Osteocyte (in vitro differentiated cells): ENCODE measurements around the gene MXD3. TPM values are rescaled to one million over a fixed set of nuclear protein-coding genes. Genes with fewer than 3 reads are reported as not detected.
A peak's percentile ranks its signal among the peaks of the same experiment; 100 is the strongest.

Experiments used
- DNase-seq: peaks from one replicate; pipeline ENCODE4 v3.0.0; 2021; ENCODE audit warnings: mixed read lengths; ENCODE audit not compliant: unreplicated experiment; ENCODE audit errors: extremely low spot score
- H3K27ac Mint-ChIP-seq: one replicate; pipeline ENCODE4 v1.8.0; 2021; ENCODE audit warnings: mild to moderate bottlenecking, mixed read lengths; ENCODE audit not compliant: unreplicated experiment
- H3K27me3 Mint-ChIP-seq: one replicate; pipeline ENCODE4 v1.8.0; 2021; ENCODE audit warnings: mixed read lengths; ENCODE audit not compliant: unreplicated experiment
- H3K36me3 Mint-ChIP-seq: one replicate; pipeline ENCODE4 v1.8.0; 2021; ENCODE audit warnings: mixed read lengths; ENCODE audit not compliant: unreplicated experiment
- H3K4me1 Mint-ChIP-seq: one replicate; pipeline ENCODE4 v1.8.0; 2021; ENCODE audit warnings: mixed read lengths; ENCODE audit not compliant: unreplicated experiment
- H3K4me3 Mint-ChIP-seq: one replicate; pipeline ENCODE4 v1.8.0; 2021; ENCODE audit warnings: mild to moderate bottlenecking, moderate library complexity, mixed read lengths; ENCODE audit not compliant: unreplicated experiment
- H3K9me3 Mint-ChIP-seq: one replicate; pipeline ENCODE4 v1.8.0; 2021; ENCODE audit warnings: mixed read lengths; ENCODE audit not compliant: unreplicated experiment
- total RNA-seq: library from RNA; stranded (reverse); gene quantifications from 2 replicates; pipeline ENCODE4 v1.2.1, GENCODE V29; 2021
- TF ChIP-seq, protein P1 (sequence below): fragments of 200-600 bp; sonication (generic); IDR thresholded peaks from 2 replicates; pipeline ENCODE4 v1.5.0; 2021; ENCODE audit warnings: antibody characterized with exemption, mild to moderate bottlenecking, moderate library complexity

The MXD3 gene
- total RNA-seq, 1 donor from 2014 or later = 11.1 TPM

DNA sequence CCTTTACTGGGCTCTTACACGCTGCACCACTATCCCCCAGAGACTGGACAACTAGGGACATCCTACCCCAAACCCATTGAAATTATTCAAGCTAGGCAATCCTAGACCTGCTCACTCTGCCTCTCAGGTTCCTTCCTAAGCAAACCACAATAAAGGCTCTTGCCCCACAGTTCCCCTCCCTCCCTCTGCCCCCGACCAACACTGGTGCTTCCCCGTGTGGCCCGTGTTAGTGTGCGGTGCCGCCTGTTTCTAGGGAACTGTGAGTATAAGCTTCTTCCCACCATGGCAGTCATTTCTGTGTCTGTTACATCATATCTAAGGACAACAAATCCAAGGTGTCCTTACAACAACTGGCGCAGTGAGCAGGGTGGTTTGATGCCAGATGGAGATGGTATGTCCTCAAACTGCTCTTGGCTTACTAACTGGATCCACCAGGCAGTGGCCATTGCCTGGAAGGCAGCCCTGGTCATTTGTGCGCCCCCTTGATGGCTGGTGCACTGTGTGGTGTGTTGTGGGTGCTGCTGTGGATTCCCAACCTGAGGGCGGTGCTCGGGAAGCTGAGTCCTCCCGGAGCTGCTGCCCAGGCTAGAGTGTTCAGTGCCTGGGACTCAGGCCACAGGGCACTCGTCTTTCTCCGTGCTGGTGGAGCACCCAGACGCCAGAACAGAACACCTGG, 8.4 kb upstream of the MXD3 start:
- DNase-seq = no peak
- peaks cover 6% of the 10 kb centered on the region for H3K4me1 Mint-ChIP-seq
- TF ChIP-seq, protein P1, sequence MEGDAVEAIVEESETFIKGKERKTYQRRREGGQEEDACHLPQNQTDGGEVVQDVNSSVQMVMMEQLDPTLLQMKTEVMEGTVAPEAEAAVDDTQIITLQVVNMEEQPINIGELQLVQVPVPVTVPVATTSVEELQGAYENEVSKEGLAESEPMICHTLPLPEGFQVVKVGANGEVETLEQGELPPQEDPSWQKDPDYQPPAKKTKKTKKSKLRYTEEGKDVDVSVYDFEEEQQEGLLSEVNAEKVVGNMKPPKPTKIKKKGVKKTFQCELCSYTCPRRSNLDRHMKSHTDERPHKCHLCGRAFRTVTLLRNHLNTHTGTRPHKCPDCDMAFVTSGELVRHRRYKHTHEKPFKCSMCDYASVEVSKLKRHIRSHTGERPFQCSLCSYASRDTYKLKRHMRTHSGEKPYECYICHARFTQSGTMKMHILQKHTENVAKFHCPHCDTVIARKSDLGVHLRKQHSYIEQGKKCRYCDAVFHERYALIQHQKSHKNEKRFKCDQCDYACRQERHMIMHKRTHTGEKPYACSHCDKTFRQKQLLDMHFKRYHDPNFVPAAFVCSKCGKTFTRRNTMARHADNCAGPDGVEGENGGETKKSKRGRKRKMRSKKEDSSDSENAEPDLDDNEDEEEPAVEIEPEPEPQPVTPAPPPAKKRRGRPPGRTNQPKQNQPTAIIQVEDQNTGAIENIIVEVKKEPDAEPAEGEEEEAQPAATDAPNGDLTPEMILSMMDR = no peak
- H3K4me3 Mint-ChIP-seq = no peak overlapping the region
- no peak overlapping the region for H3K27ac Mint-ChIP-seq
- H3K27me3 Mint-ChIP-seq = no peaks in the 10 kb centered on the region
- no peaks in the 10 kb centered on the region for H3K9me3 Mint-ChIP-seq
- peaks cover 13% of the 10 kb centered on the region for H3K36me3 Mint-ChIP-seq

DNA sequence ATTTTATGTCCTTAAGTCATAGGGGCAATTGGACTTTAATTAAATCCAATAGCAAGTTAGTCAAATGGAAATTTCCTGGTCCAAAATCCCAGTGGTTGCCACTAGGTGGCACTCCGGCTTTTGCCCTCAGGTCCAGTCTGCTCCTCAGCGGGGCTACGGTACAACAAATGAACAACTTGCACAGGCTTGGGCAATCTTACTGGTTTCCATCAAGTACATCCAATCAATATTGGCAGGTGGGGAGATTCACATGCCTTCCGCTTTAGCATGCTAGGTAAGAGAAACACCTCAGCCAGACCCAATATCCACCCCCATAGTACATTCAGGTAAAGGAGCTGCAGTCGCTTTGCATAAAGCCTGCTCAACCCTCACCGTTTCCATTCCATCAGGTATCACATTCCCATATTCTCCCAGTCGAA, 6.3 kb upstream of the MXD3 start:
- Mint-ChIP-seq H3K27ac (no peak overlapping the region), H3K9me3 (no peaks in the 10 kb centered on the region), H3K4me3 (no peak overlapping the region), H3K36me3 (peaks cover 11% of the 10 kb centered on the region), H3K27me3 (no peaks in the 10 kb centered on the region), H3K4me1 (peaks cover 7% of the 10 kb centered on the region)
- TF ChIP-seq, protein P1 = peak; percentile 86
- no peak for DNase-seq

DNA sequence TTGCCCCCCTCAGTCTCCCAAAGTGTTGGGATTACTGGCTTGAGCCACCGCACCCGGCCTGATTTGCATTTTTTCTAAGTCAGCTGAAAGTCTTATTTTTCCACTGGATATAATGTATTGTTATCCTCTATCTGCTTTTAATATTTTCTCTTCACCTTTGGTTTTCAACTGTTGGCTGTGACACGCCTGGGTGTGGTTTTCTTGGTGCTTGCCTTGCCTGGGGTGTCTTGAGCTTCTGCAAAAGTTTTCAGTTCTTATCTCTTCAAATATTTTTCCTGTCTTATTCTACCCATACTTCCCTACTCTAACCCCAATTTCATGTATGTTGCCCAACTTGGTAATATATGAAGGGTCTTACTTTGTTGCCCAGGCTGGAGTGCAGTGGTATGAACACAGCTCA, 4.3 kb upstream of the MXD3 start:
- Mint-ChIP-seq H3K36me3 (peaks cover 6% of the 10 kb centered on the region), H3K9me3 (no peaks in the 10 kb centered on the region), H3K4me3 (no peak overlapping the region), H3K4me1 (peaks cover 18% of the 10 kb centered on the region), H3K27me3 (no peaks in the 10 kb centered on the region), H3K27ac (no peak overlapping the region)
- TF ChIP-seq, protein P1 = no peak
- DNase-seq = no peak

DNA sequence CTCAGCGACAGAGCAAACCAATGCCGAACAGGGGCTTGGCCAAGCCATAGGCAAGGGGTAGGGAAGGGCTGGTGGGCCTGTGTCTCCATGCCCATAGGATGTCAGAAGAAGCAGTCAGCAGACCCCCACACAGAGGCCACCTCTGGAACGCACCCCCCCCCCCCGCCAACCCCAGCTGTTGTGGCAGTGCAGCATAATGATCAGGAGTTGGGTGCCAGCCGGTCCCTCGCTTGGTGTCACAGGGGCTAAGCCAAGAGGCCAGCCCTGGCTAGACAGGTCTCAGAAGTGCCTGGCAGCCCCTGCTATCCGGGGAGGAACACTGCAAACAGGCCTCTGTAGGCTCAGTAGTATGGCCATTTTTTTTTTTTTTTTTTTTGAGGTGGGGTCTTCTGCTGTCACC, 3.7 kb upstream of the MXD3 start:
- Mint-ChIP-seq H3K27ac (no peak overlapping the region), H3K27me3 (no peaks in the 10 kb centered on the region), H3K4me1 (peaks cover 23% of the 10 kb centered on the region), H3K4me3 (no peak overlapping the region), H3K36me3 (peaks cover 6% of the 10 kb centered on the region), H3K9me3 (no peaks in the 10 kb centered on the region)
- TF ChIP-seq, protein P1 = no peak
- DNase-seq = no peak

DNA sequence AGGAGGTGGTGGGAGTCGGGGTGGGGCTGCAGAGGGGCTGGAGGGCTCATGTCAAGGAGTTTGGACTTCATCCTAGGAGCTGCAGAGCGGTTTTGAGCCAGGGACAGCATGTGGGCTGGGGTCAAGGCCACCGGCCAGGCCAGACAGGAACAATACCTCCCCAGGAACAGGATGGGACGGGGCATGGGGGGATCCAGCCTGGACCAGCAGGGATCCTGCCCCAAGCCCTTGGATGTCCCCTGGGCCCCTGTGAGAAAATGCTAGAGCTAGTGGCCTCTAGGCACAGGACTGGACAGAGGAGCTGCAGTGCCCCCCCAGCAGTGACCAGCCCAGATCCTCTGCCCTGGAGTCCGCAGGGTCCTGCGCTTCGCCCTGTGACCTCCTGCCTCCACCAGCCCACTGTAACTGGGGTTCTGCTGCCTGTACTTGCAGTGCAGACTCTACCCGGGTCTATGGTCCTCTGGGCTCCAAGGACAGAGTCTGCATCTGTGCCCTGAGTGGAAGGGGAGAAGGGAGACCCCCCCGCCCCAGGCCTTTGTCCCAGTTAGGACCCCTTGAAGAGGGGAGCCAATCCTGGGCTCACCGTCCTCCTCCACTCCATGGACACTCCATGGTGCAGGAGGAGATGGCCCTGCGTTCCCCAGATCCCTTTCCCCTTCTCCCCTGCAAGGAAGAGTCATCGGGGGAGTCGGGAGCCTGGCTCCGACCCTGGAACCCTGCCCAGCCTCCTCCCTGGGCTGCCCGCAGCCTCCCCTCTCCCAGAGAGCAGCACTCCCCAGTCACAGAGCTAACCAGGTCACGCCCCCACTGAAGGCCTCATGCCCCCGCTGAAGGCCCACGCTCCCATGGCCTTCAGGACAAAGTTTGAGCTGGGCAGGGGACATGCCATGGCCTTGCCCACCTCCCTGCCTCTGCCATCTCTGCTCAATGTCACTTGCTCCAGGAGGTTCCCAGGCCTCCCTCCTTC, 3.0 kb upstream of the MXD3 start:
- Mint-ChIP-seq H3K36me3 (peaks cover 6% of the 10 kb centered on the region), H3K4me1 (peaks cover 29% of the 10 kb centered on the region), H3K9me3 (no peaks in the 10 kb centered on the region), H3K4me3 (no peak overlapping the region), H3K27me3 (no peaks in the 10 kb centered on the region), H3K27ac (no peak overlapping the region)
- TF ChIP-seq, protein P1 = no peak
- DNase-seq = no peak
